Measurements from ENCODE around the gene ANOS1. TPM values are rescaled to one million over a fixed set of nuclear protein-coding genes. Genes with fewer than 3 reads are reported as not detected.

Gene ANOS1
- total and polyA plus RNA-seq, 8 donors: 0.04 to 2.1 (median 0.23) TPM

DNA sequence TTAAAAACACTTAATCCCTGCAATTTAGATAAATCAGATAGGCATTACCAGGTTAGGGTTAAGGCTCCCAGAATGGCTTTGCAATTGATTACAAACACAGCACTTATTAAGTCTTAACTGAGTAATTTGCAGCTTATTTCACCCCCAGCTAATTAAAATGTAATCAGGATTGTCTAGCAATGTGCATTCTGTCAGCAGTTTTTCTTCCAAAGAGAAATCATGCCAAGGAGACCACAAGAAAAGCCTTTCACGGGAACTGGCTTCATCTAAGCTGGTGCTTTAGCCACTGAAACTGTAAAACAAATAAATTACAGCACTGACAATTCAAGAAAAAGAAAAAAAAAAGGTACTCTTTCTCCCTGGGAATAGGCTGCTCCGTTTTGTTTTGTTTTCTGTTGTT lies 2.1 kb downstream of the ANOS1 start:
- intact Hi-C loops (cut with DNase I): loop anchor here in 1 of 3 donors (10.0 kb wide), 1 partner anchor 735 kb away; no protein-coding TSS in a partner anchor
- peaks cover 0 to 38% (median 0%) of the 10 kb centered on the region in 4 donors for H3K27me3 ChIP-seq
- DNase-seq (no peak), FAIRE-seq (no peak), ATAC-seq (no peak)
- no peaks in the 10 kb centered on the region for H3K36me3 ChIP-seq
- no peaks in the 10 kb centered on the region for H3K9me3 ChIP-seq
- 22 to 31% methylated on average over 2 of the region's 2 CpGs for WGBS, 2 donors
- TF ChIP-seq CTCF (IDR thresholded peaks at IDR 0.05): no peak
- H3K4me1 ChIP-seq: no peaks in the 10 kb centered on the region
- no peak overlapping the region for H3K4me3 ChIP-seq
- H3K27ac ChIP-seq: no peak overlapping the region

GRCh38 chrX:8728932-8729535 lies 2.9 kb downstream of the ANOS1 start:
- WGBS, 2 donors: 55 to 58% methylated on average over 11 of the region's 11 CpGs
- intact Hi-C loops (cut with DNase I): no loop called here

GRCh38 chrX:8726031-8726652 lies 5.8 kb downstream of the ANOS1 start:
- no peak for TF ChIP-seq CTCF (IDR thresholded peaks at IDR 0.05)
- FAIRE-seq (no peak), DNase-seq (no peak), ATAC-seq (no peak)
- Histone ChIP-seq H3K27me3 (peaks cover 0 to 39% (median 0%) of the 10 kb centered on the region in 4 donors), H3K4me1 (no peaks in the 10 kb centered on the region), H3K4me3 (no peak overlapping the region), H3K36me3 (no peaks in the 10 kb centered on the region), H3K27ac (no peak overlapping the region), H3K9me3 (no peaks in the 10 kb centered on the region)
- intact Hi-C loops (cut with DNase I): no loop called here
- 31 to 38% methylated on average over 7 of the region's 7 CpGs for WGBS, 2 donors

More at GRCh38 chrX:8728932-8729535, 2.9 kb downstream of the ANOS1 start:
- no peaks in the 10 kb centered on the region for H3K9me3 ChIP-seq
- H3K4me3 ChIP-seq: no peak overlapping the region
- no peak overlapping the region for H3K27ac ChIP-seq
- H3K27me3 ChIP-seq: peaks cover 0 to 38% (median 0%) of the 10 kb centered on the region in 4 donors
- ATAC-seq (no peak), DNase-seq (no peak), FAIRE-seq (no peak)
- no peaks in the 10 kb centered on the region for H3K4me1 ChIP-seq
- H3K36me3 ChIP-seq: no peaks in the 10 kb centered on the region
- TF ChIP-seq CTCF (IDR thresholded peaks at IDR 0.05): no peak

DNA sequence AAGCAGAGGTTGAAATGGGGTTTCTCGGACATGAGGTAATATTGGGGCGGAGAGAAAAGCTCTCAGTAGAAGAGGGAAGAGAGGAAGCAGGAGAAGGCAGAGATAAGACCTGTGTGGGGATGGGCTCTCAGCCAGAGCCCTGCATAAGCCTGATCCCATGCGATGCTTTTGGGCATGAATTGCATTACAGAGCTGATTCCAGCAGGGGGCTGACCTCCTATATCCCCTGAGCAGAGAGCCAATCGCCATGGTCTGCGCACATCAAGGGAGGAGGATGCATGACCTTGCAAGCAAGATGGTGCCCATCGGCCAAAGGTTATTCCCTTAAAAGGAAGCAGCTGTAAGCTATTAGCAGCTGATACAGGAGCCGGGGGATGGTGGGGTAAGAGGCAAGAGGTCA lies 7.6 kb downstream of the ANOS1 start:
- Histone ChIP-seq H3K4me3 (no peak overlapping the region), H3K27ac (no peak overlapping the region), H3K9me3 (no peaks in the 10 kb centered on the region), H3K36me3 (no peaks in the 10 kb centered on the region), H3K4me1 (no peaks in the 10 kb centered on the region), H3K27me3 (peaks cover 0 to 24% (median 0%) of the 10 kb centered on the region in 4 donors)
- intact Hi-C loops (cut with DNase I): no loop called here
- FAIRE-seq (no peak), ATAC-seq (no peak), DNase-seq (no peak)
- no peak for TF ChIP-seq CTCF (IDR thresholded peaks at IDR 0.05)
- 34 to 37% methylated on average over 7 of the region's 7 CpGs for WGBS, 2 donors

GRCh38 chrX:8721536-8721935 lies 10.4 kb downstream of the ANOS1 start:
- Histone ChIP-seq H3K36me3 (no peaks in the 10 kb centered on the region), H3K27me3 (peaks cover 0 to 8% (median 0%) of the 10 kb centered on the region in 4 donors), H3K27ac (no peak overlapping the region), H3K4me3 (no peak overlapping the region), H3K4me1 (no peaks in the 10 kb centered on the region), H3K9me3 (no peaks in the 10 kb centered on the region)
- intact Hi-C loops (cut with DNase I): no loop called here
- TF ChIP-seq CTCF (IDR thresholded peaks at IDR 0.05): no peak
- FAIRE-seq: no peak
- WGBS, 2 donors: 73 to 76% methylated on average over 2 of the region's 2 CpGs
- ATAC-seq: no peak
- DNase-seq: no peak

All from pancreas (tissue), 10 donors.